ENCODE results near the gene LYZL6. TPM values are rescaled to one million over a fixed set of nuclear protein-coding genes. Genes with fewer than 3 reads are reported as not detected.

LYZL6 gene
- total and polyA plus RNA-seq, 7 donors = not detected

GRCh38 chr17:35912339-35912912 is 31.1 kb downstream of the LYZL6 start:
- H3K4me1 ChIP-seq = no peaks in the 10 kb centered on the region
- no peak overlapping the region for H3K27ac ChIP-seq
- 97 to 98% methylated on average over 3 of the region's 3 CpGs for WGBS, 2 donors
- TF ChIP-seq CTCF (IDR thresholded peaks at IDR 0.05) = no peak
- no peak for TF ChIP-seq POLR2A (IDR thresholded peaks at IDR 0.05)
- TF ChIP-seq POLR2AphosphoS5 (IDR thresholded peaks at IDR 0.05) = no peak
- no peak for TF ChIP-seq EP300 (IDR thresholded peaks at IDR 0.05)
- no peaks in the 10 kb centered on the region for H3K9me3 ChIP-seq
- no peak for DNase-seq
- H3K27me3 ChIP-seq = no peaks in the 10 kb centered on the region
- H3K4me3 ChIP-seq = no peak overlapping the region
- no peaks in the 10 kb centered on the region for H3K36me3 ChIP-seq
- intact Hi-C loops (cut with DNase I) = no loop called here

- 85 to 90% methylated on average over 3 of the region's 3 CpGs for WGBS, 2 donors
- DNase-seq = no peak
- Histone ChIP-seq H3K27ac (no peak overlapping the region), H3K36me3 (no peaks in the 10 kb centered on the region), H3K9me3 (no peaks in the 10 kb centered on the region), H3K4me3 (no peak overlapping the region), H3K27me3 (no peaks in the 10 kb centered on the region), H3K4me1 (no peaks in the 10 kb centered on the region)
- intact Hi-C loops (cut with DNase I) = no loop called here
- TF ChIP-seq CTCF (IDR thresholded peaks at IDR 0.05) (no peak), POLR2AphosphoS5 (IDR thresholded peaks at IDR 0.05) (no peak), POLR2A (IDR thresholded peaks at IDR 0.05) (no peak), EP300 (IDR thresholded peaks at IDR 0.05) (no peak)
These were observed 34.1 kb downstream of the LYZL6 start for GRCh38 chr17:35909408-35909807.

GRCh38 chr17:35907691-35908090 is 35.8 kb downstream of the LYZL6 start:
- H3K36me3 ChIP-seq = no peaks in the 10 kb centered on the region
- H3K9me3 ChIP-seq = no peaks in the 10 kb centered on the region
- no peak for DNase-seq
- TF ChIP-seq POLR2AphosphoS5 (IDR thresholded peaks at IDR 0.05) (no peak), EP300 (IDR thresholded peaks at IDR 0.05) (no peak), CTCF (IDR thresholded peaks at IDR 0.05) (no peak), POLR2A (IDR thresholded peaks at IDR 0.05) (no peak)
- no peak overlapping the region for H3K27ac ChIP-seq
- H3K27me3 ChIP-seq = no peaks in the 10 kb centered on the region
- intact Hi-C loops (cut with DNase I) = no loop called here
- H3K4me3 ChIP-seq = no peak overlapping the region
- WGBS, 2 donors = 82 to 86% methylated on average over 5 of the region's 5 CpGs
- no peaks in the 10 kb centered on the region for H3K4me1 ChIP-seq

GRCh38 chr17:35906926-35907637 is 36.4 kb downstream of the LYZL6 start:
- no peak for DNase-seq

More at GRCh38 chr17:35906926-35907637, 36.4 kb downstream of the LYZL6 start:
- Histone ChIP-seq H3K9me3 (no peaks in the 10 kb centered on the region), H3K4me1 (no peaks in the 10 kb centered on the region), H3K36me3 (no peaks in the 10 kb centered on the region), H3K27me3 (no peaks in the 10 kb centered on the region), H3K4me3 (no peak overlapping the region), H3K27ac (no peak overlapping the region)
- TF ChIP-seq CTCF (IDR thresholded peaks at IDR 0.05) (no peak), POLR2A (IDR thresholded peaks at IDR 0.05) (no peak), EP300 (IDR thresholded peaks at IDR 0.05) (no peak), POLR2AphosphoS5 (IDR thresholded peaks at IDR 0.05) (no peak)
- intact Hi-C loops (cut with DNase I) = no loop called here
- WGBS, 2 donors = 63 to 74% methylated on average over 3 of the region's 3 CpGs

All from sigmoid colon (tissue), 7 donors.